B cell (primary cell): ENCODE results near the gene RARA. TPM values are rescaled to one million over a fixed set of nuclear protein-coding genes. Genes with fewer than 3 reads are reported as not detected.
A peak's percentile ranks its signal among the peaks of the same experiment; 100 is the strongest.

ENCODE experiments used
- ATAC-seq: fragments of 200-7000 bp; cut with Tn5 transposase; one replicate; pipeline ENCODE4 v1.10.0; 2021; ENCODE audit warnings: low read depth, mild to moderate bottlenecking, moderate number of reproducible peaks, moderate library complexity
- CTCF ChIA-PET: fragments of 350-600 bp; sonication (Branson Sonifier 250); formaldehyde crosslinking; loops from one replicate; lab custom pipeline; 2021; ENCODE audit warnings: antibody characterized with exemption, inconsistent platforms; lab: Charles Lee
- POLR2A ChIA-PET: fragments of 350-600 bp; sonication (Branson Sonifier 250); formaldehyde crosslinking; loops from one replicate; lab custom pipeline; 2021; ENCODE audit warnings: antibody characterized with exemption; lab: Charles Lee
- DNase-seq: peaks from one replicate; pipeline ENCODE4 v3.0.0; 2013
- H2AFZ ChIP-seq: 2 replicates; pipeline ENCODE4 v1.6.1; 2012; ENCODE audit warnings: mild to moderate bottlenecking, low read depth, low read length; ENCODE audit not compliant: insufficient read depth, poor library complexity, severe bottlenecking
- H3K27ac ChIP-seq, 2 donors: 1 replicate in 1 of 2; 2 replicates in 1 of 2; pipeline ENCODE4 v1.5.1; 2012 to 2013; ENCODE audit warnings: low read length in 2 of 2, mild to moderate bottlenecking in 2 of 2, moderate library complexity in 1 of 2
- H3K27me3 ChIP-seq, 4 experiments: fragments of 200-600 bp in 1 of 4; sonication (generic) in 1 of 4; replicated peaks in 1 of 4; 1 replicate in 2 of 4; 2 replicates in 2 of 4; pipeline versions ENCODE4 v1.6.1 to v1.7.0; 2013 to 2016; ENCODE audit warnings: low read length in 3 of 4, mild to moderate bottlenecking in 2 of 4, mixed read lengths in 1 of 4, moderate library complexity in 1 of 4; ENCODE audit not compliant: insufficient read depth in 4 of 4, control insufficient read depth in 3 of 4; ENCODE audit errors: control extremely low read depth in 1 of 4
- H3K36me3 ChIP-seq, 2 experiments: replicated peaks in 1 of 2; 1 replicate in 1 of 2; 2 replicates in 1 of 2; pipeline versions ENCODE4 v1.6.1 to v1.7.1; 2013; ENCODE audit warnings: low read length in 1 of 2; ENCODE audit not compliant: insufficient read depth in 2 of 2, control insufficient read depth in 1 of 2; ENCODE audit errors: control extremely low read depth in 1 of 2, extremely low read depth in 1 of 2
- H3K4me1 ChIP-seq, 2 donors: fragments of 200-600 bp in 1 of 2; sonication (generic) in 1 of 2; 1 replicate in 1 of 2; 2 replicates in 1 of 2; pipeline versions ENCODE4 v1.5.1 to v1.6.1; 2013 to 2017; ENCODE audit warnings: low read length in 2 of 2; ENCODE audit not compliant: control insufficient read depth in 2 of 2, insufficient read depth in 2 of 2
- H3K4me2 ChIP-seq: replicated peaks from 2 replicates; pipeline ENCODE3; 2012; ENCODE audit warnings: mild to moderate bottlenecking, low read depth, low read length; ENCODE audit not compliant: poor library complexity, severe bottlenecking
- H3K4me3 ChIP-seq, 5 experiments: fragments of 200-600 bp in 1 of 5; sonication (generic) in 1 of 5; 1 replicate in 3 of 5; 2 replicates in 2 of 5; pipeline versions ENCODE4 v1.5.1 to v1.7.0; 2011 to 2016; ENCODE audit warnings: low read length in 4 of 5, mild to moderate bottlenecking in 4 of 5, low read depth in 2 of 5, control low read depth in 1 of 5, moderate library complexity in 1 of 5; ENCODE audit not compliant: insufficient read depth in 1 of 5; ENCODE audit errors: control extremely low read depth in 1 of 5, extremely low read depth in 1 of 5
- H3K79me2 ChIP-seq: fragments of 200-600 bp; sonication (generic); one replicate; pipeline ENCODE4 v1.6.0; 2016; ENCODE audit warnings: low read length; ENCODE audit not compliant: control insufficient read depth, insufficient read depth
- H3K9ac ChIP-seq: fragments of 200-600 bp; sonication (generic); 2 replicates; pipeline ENCODE4 v1.6.1; 2017; ENCODE audit warnings: mild to moderate bottlenecking, low read length, moderate library complexity
- H3K9me3 ChIP-seq, 3 donors: one replicate each; pipeline versions ENCODE4 v1.6.1 to v1.7.1; 2013; ENCODE audit warnings: low read length in 2 of 3; ENCODE audit not compliant: control insufficient read depth in 2 of 3, insufficient read depth in 1 of 3; ENCODE audit errors: control extremely low read depth in 1 of 3
- H4K20me1 ChIP-seq: 2 replicates; pipeline ENCODE4 v1.6.0; 2012; ENCODE audit warnings: mild to moderate bottlenecking, low read length; ENCODE audit not compliant: insufficient read depth, control insufficient read depth, poor library complexity, severe bottlenecking
- H3K27ac Mint-ChIP-seq: one replicate; pipeline ENCODE4 v1.8.0; 2021; ENCODE audit warnings: mixed read lengths
- H3K27me3 Mint-ChIP-seq: one replicate; pipeline ENCODE4 v1.8.0; 2021; ENCODE audit warnings: mixed read lengths
- H3K4me1 Mint-ChIP-seq: one replicate; pipeline ENCODE4 v1.8.0; 2021; ENCODE audit warnings: mixed read lengths
- H3K4me3 Mint-ChIP-seq: one replicate; pipeline ENCODE4 v1.8.0; 2021; ENCODE audit warnings: mixed read lengths
- H3K9me3 Mint-ChIP-seq: one replicate; pipeline ENCODE4 v1.8.0; 2022; ENCODE audit warnings: mixed read lengths; ENCODE audit not compliant: insufficient read depth
- CTCF ChIP-seq: fragments of 200-600 bp; IDR thresholded peaks from one replicate; pipeline ENCODE4 v1.8.0; 2022; ENCODE audit warnings: antibody characterized with exemption, mild to moderate bottlenecking
- EZH2 ChIP-seq: IDR thresholded peaks from 2 replicates; pipeline ENCODE4 v1.6.1; 2012; ENCODE audit warnings: borderline replicate concordance, low read depth, mild to moderate bottlenecking, moderate library complexity, low read length; ENCODE audit not compliant: insufficient read depth, poor library complexity, severe bottlenecking
- WGBS: methylation state at CpG from one replicate; pipeline ENCODE4 v1.1.5; 2013; ENCODE audit warnings: missing lambda C conversion rate; ENCODE audit not compliant: insufficient coverage; 5-methylcytosine and 5-hydroxymethylcytosine counted together
- intact Hi-C: fragments of 100-400 bp; cut with micrococcal nuclease; formaldehyde crosslinking; loops from one replicate; pipeline ENCODE4 v1.10.0; 2022
- polyA plus RNA-seq: library from polyadenylated mRNA; depleted of rRNA; stranded (reverse); fragments of >200 nt; gene quantifications from 2 replicates; pipeline ENCODE4 v1.2.3, GENCODE V29; 2012
- total RNA-seq, 2 donors: library from RNA; stranded (reverse); fragments of 120-200 nt in 1 of 2; gene quantifications; 1 replicate in 1 of 2; 2 replicates in 1 of 2; pipeline versions ENCODE4 v1.2.3 to v1.2.4, GENCODE V29; 2013 to 2022

The RARA gene
- total and polyA plus RNA-seq, 2 donors (not counting 1 experiment from before 2014, with no cell fraction given), result 20.7 to 86.2 TPM

- intact Hi-C loops, result loop anchor here (5.0 kb wide), 1 partner anchor 241 kb away; no protein-coding TSS in a partner anchor
- H3K27ac Mint-ChIP-seq, result peak overlapping the region; percentile 100
- peak overlapping the region; percentile 97 for H3K4me3 Mint-ChIP-seq
- H3K27me3 Mint-ChIP-seq, result no peaks in the 10 kb centered on the region
- CTCF ChIA-PET, result interaction anchor here (1.1 to 12.7 kb wide), 5 partner anchors 11 to 33 kb away, joined by 3 to 119 read pairs (median 18); no protein-coding TSS in a partner anchor
- H3K9me3 Mint-ChIP-seq, result no peaks in the 10 kb centered on the region
- Histone ChIP-seq H3K27me3 (no peaks in the 10 kb centered on the region), H3K79me2 (peaks cover 96% of the 10 kb centered on the region), H3K9me3 (no peaks in the 10 kb centered on the region), H2AFZ (no peak overlapping the region), H3K9ac (peak overlapping the region; percentile 92), H3K4me1 (peaks cover 80 to 92% of the 10 kb centered on the region in 2 donors), H3K4me3 (peak overlapping the region; percentile 48 to 94 (median 67)), H3K4me2 (peak overlapping the region; percentile 98), H3K27ac (peak overlapping the region; percentile 96), H3K36me3 (no peaks in the 10 kb centered on the region), H4K20me1 (peaks cover 8% of the 10 kb centered on the region)
- TF ChIP-seq CTCF (no peak), EZH2 (no peak)
- peaks cover 86% of the 10 kb centered on the region for H3K4me1 Mint-ChIP-seq
- DNase-seq (peak; percentile 38), ATAC-seq (no peak)
- 65% methylated on average over 4 of the region's 4 CpGs for WGBS
- POLR2A ChIA-PET, result interaction anchor here (0.5 to 6.5 kb wide), 7 partner anchors 13 to 348 kb away, joined by 3 to 96 read pairs (median 5); no protein-coding TSS in a partner anchor
Observed at GRCh38 chr17:40321524-40321929, 12.5 kb downstream of the RARA start.

GRCh38 chr17:40321961-40322357 is 13.0 kb downstream of the RARA start:
- peaks cover 90% of the 10 kb centered on the region for H3K4me1 Mint-ChIP-seq

More at GRCh38 chr17:40321961-40322357, 13.0 kb downstream of the RARA start:
- Histone ChIP-seq H3K9ac (peak overlapping the region; percentile 92), H3K9me3 (no peaks in the 10 kb centered on the region), H3K4me2 (peak overlapping the region; percentile 98), H3K79me2 (peaks cover 98% of the 10 kb centered on the region), H2AFZ (no peak overlapping the region), H3K4me3 (peak overlapping the region; percentile 48 to 94 (median 67)), H3K27me3 (no peaks in the 10 kb centered on the region), H4K20me1 (peaks cover 8% of the 10 kb centered on the region), H3K36me3 (no peaks in the 10 kb centered on the region), H3K4me1 (peaks cover 83 to 94% of the 10 kb centered on the region in 2 donors), H3K27ac (peak overlapping the region; percentile 96)
- H3K4me3 Mint-ChIP-seq, result peak overlapping the region; percentile 97
- WGBS, result 12% methylated on average over 2 of the region's 4 CpGs
- ATAC-seq (no peak), DNase-seq (no peak)
- ChIA-PET POLR2A (interaction anchor here (0.6 to 6.5 kb wide), 8 partner anchors 10 to 348 kb away, joined by 3 to 96 read pairs (median 5); partner anchors contain the start of gene WIPF2), CTCF (interaction anchor here (1.0 to 12.7 kb wide), 7 partner anchors 12 to 41 kb away, joined by 3 to 119 read pairs (median 5); no protein-coding TSS in a partner anchor)
- intact Hi-C loops, result loop anchor here (1.0 to 5.0 kb wide), 2 partner anchors 19 to 240 kb away; no protein-coding TSS in a partner anchor
- no peaks in the 10 kb centered on the region for H3K9me3 Mint-ChIP-seq
- no peaks in the 10 kb centered on the region for H3K27me3 Mint-ChIP-seq
- no peak for TF ChIP-seq EZH2
- peak overlapping the region; percentile 100 for H3K27ac Mint-ChIP-seq
